ENCODE results near the gene FLCN. TPM values are rescaled to one million over a fixed set of nuclear protein-coding genes. Genes with fewer than 3 reads are reported as not detected.
"Not testable (repeated sequence)": the region's sequence is repeated elsewhere in the genome, so short reads cannot be mapped to it uniquely, and the experiment has no call there.

Gene FLCN
- total RNA-seq, 4 donors from 2014 or later, result 40.8 to 75.7 (median 56.0) TPM

GRCh38 chr17:17186551-17187505, 50.1 kb downstream of the FLCN start:
- TF ChIP-seq, protein P1, sequence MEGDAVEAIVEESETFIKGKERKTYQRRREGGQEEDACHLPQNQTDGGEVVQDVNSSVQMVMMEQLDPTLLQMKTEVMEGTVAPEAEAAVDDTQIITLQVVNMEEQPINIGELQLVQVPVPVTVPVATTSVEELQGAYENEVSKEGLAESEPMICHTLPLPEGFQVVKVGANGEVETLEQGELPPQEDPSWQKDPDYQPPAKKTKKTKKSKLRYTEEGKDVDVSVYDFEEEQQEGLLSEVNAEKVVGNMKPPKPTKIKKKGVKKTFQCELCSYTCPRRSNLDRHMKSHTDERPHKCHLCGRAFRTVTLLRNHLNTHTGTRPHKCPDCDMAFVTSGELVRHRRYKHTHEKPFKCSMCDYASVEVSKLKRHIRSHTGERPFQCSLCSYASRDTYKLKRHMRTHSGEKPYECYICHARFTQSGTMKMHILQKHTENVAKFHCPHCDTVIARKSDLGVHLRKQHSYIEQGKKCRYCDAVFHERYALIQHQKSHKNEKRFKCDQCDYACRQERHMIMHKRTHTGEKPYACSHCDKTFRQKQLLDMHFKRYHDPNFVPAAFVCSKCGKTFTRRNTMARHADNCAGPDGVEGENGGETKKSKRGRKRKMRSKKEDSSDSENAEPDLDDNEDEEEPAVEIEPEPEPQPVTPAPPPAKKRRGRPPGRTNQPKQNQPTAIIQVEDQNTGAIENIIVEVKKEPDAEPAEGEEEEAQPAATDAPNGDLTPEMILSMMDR (IDR thresholded peaks at IDR 0.05), result no peak
- ATAC-seq (ENCODE audit: low FRiP score), result no peak
- DNase-seq (ENCODE audit: low spot score), result no peak

DNA sequence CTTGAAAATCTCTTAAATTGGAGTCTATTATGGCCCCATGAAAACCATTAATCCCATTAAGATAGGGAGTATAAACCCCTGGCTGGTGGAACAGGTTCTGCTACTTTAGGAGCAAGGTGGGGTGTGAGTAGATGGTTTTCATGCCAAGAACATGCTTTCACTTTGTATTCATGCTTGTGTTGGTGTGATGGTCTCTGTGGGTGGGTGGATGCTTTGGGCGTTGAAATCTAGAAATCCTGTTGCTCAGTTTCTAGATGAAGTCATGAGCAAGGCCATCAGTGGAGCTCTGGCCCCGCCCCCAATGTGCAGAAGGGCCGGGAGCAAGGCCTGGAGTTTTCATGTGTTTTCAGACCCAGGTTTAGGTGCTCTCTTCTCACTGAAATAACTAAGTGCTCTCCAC, 50.9 kb downstream of the FLCN start:
- TF ChIP-seq, protein P1 (IDR thresholded peaks at IDR 0.05), result no peak
- DNase-seq (ENCODE audit: low spot score) (no peak), ATAC-seq (ENCODE audit: low FRiP score) (no peak)

GRCh38 chr17:17184985-17185757, 51.8 kb downstream of the FLCN start:
- not testable (repeated sequence) for DNase-seq (ENCODE audit: low spot score); ATAC-seq (ENCODE audit: low FRiP score)

- ATAC-seq (ENCODE audit: low FRiP score) (no peak), DNase-seq (ENCODE audit: low spot score) (no peak)
- TF ChIP-seq, protein P1 (IDR thresholded peaks at IDR 0.05), result no peak
Observed at GRCh38 chr17:17183744-17184143, 53.2 kb downstream of the FLCN start.

- TF ChIP-seq, protein P1 (IDR thresholded peaks at IDR 0.05), result no peak
- DNase-seq (ENCODE audit: low spot score) (no peak), ATAC-seq (ENCODE audit: low FRiP score) (no peak)
Observed at GRCh38 chr17:17182598-17183136, 54.3 kb downstream of the FLCN start.

DNA sequence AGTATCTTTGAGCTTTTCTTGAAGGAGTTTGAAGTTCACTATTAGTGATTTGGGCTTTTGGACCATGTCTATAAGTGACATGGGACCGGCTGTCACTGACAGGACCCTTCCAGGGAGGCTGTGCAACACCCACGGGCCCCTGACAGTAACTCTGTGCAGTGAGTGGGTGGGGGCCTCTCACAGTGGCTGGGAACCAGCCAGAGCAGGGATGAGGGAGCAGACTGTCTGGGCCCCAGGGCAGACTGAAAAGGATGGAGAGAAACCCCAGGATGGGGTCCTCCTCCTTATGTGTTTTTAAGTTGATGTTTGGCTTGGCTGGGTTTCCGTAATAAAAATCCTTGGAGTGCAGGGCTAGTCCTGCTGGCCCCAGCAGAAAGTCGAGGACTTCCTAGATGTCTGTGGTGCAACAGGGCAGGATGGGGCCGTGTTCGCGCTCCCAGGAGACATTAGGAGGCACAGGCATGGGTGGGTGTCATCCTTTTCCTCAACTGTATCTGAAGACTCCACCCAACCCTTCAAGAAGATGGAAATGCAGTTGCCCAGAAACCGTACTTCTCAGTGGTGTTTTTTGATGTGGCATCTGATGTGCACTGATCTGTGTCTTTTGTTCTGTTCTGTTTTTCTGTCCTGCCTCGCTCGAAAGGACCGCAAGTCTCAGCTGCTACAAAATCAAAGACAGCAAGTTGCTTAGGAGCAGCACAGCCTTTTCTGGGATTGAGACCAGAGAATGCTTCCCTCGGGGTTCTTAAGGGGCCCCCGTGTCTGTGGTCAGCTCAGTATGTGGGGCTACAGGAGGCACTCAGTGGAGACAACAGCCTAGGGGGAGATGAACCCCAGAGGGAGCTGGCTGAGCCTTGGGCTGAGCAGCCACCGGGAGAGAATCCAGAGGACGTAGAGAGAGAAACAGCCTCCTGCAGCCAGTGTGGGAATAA, 55.0 kb downstream of the FLCN start:
- TF ChIP-seq, protein P1 (IDR thresholded peaks at IDR 0.05), result no peak
- ATAC-seq (ENCODE audit: low FRiP score) (no peak), DNase-seq (ENCODE audit: low spot score) (no peak)
